ENCODE measurements around the gene DCTN3. TPM values are rescaled to one million over a fixed set of nuclear protein-coding genes. Genes with fewer than 3 reads are reported as not detected.
A peak's percentile ranks its signal among the peaks of the same experiment; 100 is the strongest.

The DCTN3 gene
- total RNA-seq (10 to 100 TPM; 60.8 to 82.9 (median 69.0) TPM), total RNA-seq (10.9 to 38.0 (median 26.1) reads per million in 29 experiments)
- 48.7 TPM for total RNA-seq (2013)

- H3K27me3 Mint-ChIP-seq = peaks cover 20 to 33% of the 10 kb centered on the region in 2 donors
These were observed at the start of gene DCTN3 for GRCh38 chr9:34620061-34620994. Gene DCTN3, minus strand, starts transcription at chr9:34620495. Its CDS starts 31 bp downstream, at chr9:34620464.

DNA sequence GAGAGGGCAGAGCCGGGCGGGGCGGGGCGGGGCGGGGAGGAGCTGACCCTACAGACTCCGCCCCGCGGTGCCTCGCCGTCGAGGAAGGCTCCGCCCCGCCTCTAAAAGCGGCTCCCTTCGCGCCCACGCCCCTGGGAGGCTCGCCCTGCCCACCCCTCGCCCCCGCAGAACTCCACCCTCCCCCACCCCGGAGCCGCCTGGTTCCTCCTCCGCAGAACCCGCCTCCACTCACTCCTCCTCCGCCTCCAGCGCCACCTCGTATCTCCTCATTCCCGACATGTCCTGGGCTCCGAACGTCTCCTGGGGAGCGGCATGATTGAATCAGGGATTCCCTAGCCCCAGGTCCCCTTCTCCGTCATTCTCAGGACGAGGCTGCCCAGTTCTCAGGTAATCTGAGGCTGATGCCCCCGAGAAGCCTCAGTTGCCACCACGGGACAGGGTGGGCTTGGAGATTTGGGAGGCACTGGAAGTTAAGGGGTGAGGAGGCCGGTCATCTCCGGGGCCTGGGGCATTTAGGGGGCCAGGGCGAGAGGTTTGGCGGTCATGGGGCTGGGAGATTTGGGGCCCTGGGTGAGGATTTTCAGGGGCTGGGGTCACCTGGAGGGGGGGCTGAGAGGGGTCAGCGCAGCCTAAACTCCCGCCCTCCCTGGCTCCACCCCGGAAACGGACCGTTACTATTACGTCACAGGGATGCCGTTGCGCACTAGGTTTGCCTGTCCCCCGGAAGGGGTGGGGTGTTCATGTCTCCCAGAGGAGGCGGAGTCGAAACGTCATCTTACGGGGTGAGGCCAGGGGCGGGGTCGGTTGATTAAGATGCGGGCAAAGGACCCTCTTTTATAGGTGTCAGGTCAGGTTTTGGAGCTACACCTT is 45.3 kb upstream of the DCTN3 start:
- Mint-ChIP-seq H3K9me3 (peaks cover 8 to 16% (median 10%) of the 10 kb centered on the region in 3 donors), H3K4me1 (peaks cover 47 to 60% (median 47%) of the 10 kb centered on the region in 3 donors), H3K4me3 (peak overlapping the region; percentile 82 to 90 (median 86)), H3K27ac (peak overlapping the region; percentile 87 to 88), H3K36me3 (peaks cover 34% of the 10 kb centered on the region), H3K27me3 (no peaks in the 10 kb centered on the region)
- H3K36me3 ChIP-seq (ENCODE audit: control insufficient read depth in 2 of 2, extremely low read depth in 1 of 2, insufficient read depth in 1 of 2, low read length in 1 of 2) = peaks cover 6 to 11% of the 10 kb centered on the region in 2 donors
- peaks cover 19 to 52% of the 10 kb centered on the region in 2 experiments for H3K4me1 ChIP-seq (ENCODE audit: control insufficient read depth in 1 of 2, extremely low read depth in 1 of 2, insufficient read depth in 2 of 2, low read length in 2 of 2)
- DNase-seq (peak; percentile 66 to 95 (median 87)), ATAC-seq (replicated peaks in 1 of 4) (peak; percentile 80 to 88 (median 84))
- no peaks in the 10 kb centered on the region for H3K27me3 ChIP-seq (replicated peaks in 1 of 2; ENCODE audit: control insufficient read depth in 2 of 2, extremely low read depth in 1 of 2, insufficient read depth in 2 of 2, low read length in 1 of 2)
- H3K9me3 ChIP-seq = no peaks in the 10 kb centered on the region
- POLR2A ChIA-PET = interaction anchor here (0.5 to 1.3 kb wide), 4 partner anchors 19 to 432 kb away, joined by 3 to 5 read pairs (median 4); partner anchors contain the start of genes GALT (in 1 of the 2) and SIGMAR1 (in 1 of the 2)
- peak overlapping the region; percentile 71 to 80 for H3K4me3 ChIP-seq (ENCODE audit: control insufficient read depth in 1 of 2, extremely low read depth in 1 of 2, low read length in 1 of 2)
- CTCF ChIA-PET = interaction anchor here (0.7 to 4.4 kb wide), 10 partner anchors 19 to 289 kb away, joined by 3 to 39 read pairs (median 5); partner anchors contain the start of genes DCTN3 (in 1 of the 2), GALT (in 1 of the 2), MYORG (in 1 of the 2) and RPP25L (in 1 of the 2)
- peak overlapping the region; percentile 97 for H3K27ac ChIP-seq (ENCODE audit: low read length)
- 5% methylated on average over 39 of the region's 55 CpGs for WGBS (ENCODE audit: insufficient coverage)

More at GRCh38 chr9:34620061-34620994, at the start of gene DCTN3:
- Mint-ChIP-seq H3K9me3 (no peaks in the 10 kb centered on the region), H3K36me3 (peaks cover 28% of the 10 kb centered on the region), H3K4me3 (peak within 1 kb of the TSS; percentile 93 to 97 (median 95)), H3K27ac (peak within 1 kb of the TSS; percentile 38 to 86), H3K4me1 (peaks cover 31 to 32% (median 32%) of the 10 kb centered on the region in 3 donors)
- Histone ChIP-seq H3K4me1 (ENCODE audit: control insufficient read depth in 1 of 2, extremely low read depth in 1 of 2, insufficient read depth in 2 of 2, low read length in 2 of 2) (peaks cover 6 to 33% of the 10 kb centered on the region in 2 experiments), H3K27me3 (replicated peaks in 1 of 2; ENCODE audit: control insufficient read depth in 2 of 2, extremely low read depth in 1 of 2, insufficient read depth in 2 of 2, low read length in 1 of 2) (peaks cover 2 to 42% of the 10 kb centered on the region in 2 experiments), H3K9me3 (no peaks in the 10 kb centered on the region), H3K27ac (ENCODE audit: low read length) (peak within 1 kb of the TSS; percentile 38), H3K36me3 (ENCODE audit: control insufficient read depth in 2 of 2, extremely low read depth in 1 of 2, insufficient read depth in 1 of 2, low read length in 1 of 2) (peaks cover 10 to 27% of the 10 kb centered on the region in 2 donors), H3K4me3 (ENCODE audit: control insufficient read depth in 1 of 2, extremely low read depth in 1 of 2, low read length in 1 of 2) (peak within 1 kb of the TSS; percentile 77 to 88)
- WGBS (ENCODE audit: insufficient coverage) = 4% methylated on average over 41 of the region's 43 CpGs
- ATAC-seq (replicated peaks in 1 of 4) (peak; percentile 98 to 99 (median 99)), DNase-seq (peak; percentile 71 to 96 (median 91))
- POLR2A ChIA-PET = interaction anchor here in 1 of 2 donors (0.6 to 1.7 kb wide), 3 partner anchors 14 to 432 kb away, joined by 6 to 10 read pairs (median 9); partner anchors contain the start of gene SIGMAR1
- CTCF ChIA-PET = interaction anchor here (0.5 to 2.5 kb wide), 14 partner anchors 8 to 956 kb away, joined by 3 to 31 read pairs (median 4); partner anchors contain the start of genes CCL27 (in 1 of the 2), GALT (in 1 of the 2), MYORG (in 1 of the 2) and RPP25L (in 1 of the 2)

GRCh38 chr9:34665067-34665380 is 44.7 kb upstream of the DCTN3 start:
- H3K27ac Mint-ChIP-seq = peak overlapping the region; percentile 94 to 97
- Histone ChIP-seq H3K9me3 (no peaks in the 10 kb centered on the region), H3K36me3 (ENCODE audit: control insufficient read depth in 2 of 2, extremely low read depth in 1 of 2, insufficient read depth in 1 of 2, low read length in 1 of 2) (peaks cover 12 to 14% of the 10 kb centered on the region in 2 donors), H3K27ac (ENCODE audit: low read length) (peak overlapping the region; percentile 87), H3K27me3 (replicated peaks in 1 of 2; ENCODE audit: control insufficient read depth in 2 of 2, extremely low read depth in 1 of 2, insufficient read depth in 2 of 2, low read length in 1 of 2) (no peaks in the 10 kb centered on the region), H3K4me1 (ENCODE audit: control insufficient read depth in 1 of 2, extremely low read depth in 1 of 2, insufficient read depth in 2 of 2, low read length in 2 of 2) (peaks cover 19 to 52% of the 10 kb centered on the region in 2 experiments), H3K4me3 (ENCODE audit: control insufficient read depth in 1 of 2, extremely low read depth in 1 of 2, low read length in 1 of 2) (peak overlapping the region; percentile 55 to 80)
- ChIA-PET CTCF (interaction anchor here (0.7 to 4.4 kb wide), 9 partner anchors 18 to 288 kb away, joined by 3 to 39 read pairs (median 5); partner anchors contain the start of genes DCTN3 (in 1 of the 2), GALT (in 1 of the 2), MYORG (in 1 of the 2) and RPP25L (in 1 of the 2)), POLR2A (interaction anchor here in 1 of 2 donors (1.0 to 1.3 kb wide), 2 partner anchors 18 to 27 kb away, joined by 3 to 5 read pairs; partner anchors contain the start of genes GALT and SIGMAR1)
- H3K36me3 Mint-ChIP-seq = peaks cover 37% of the 10 kb centered on the region
- H3K27me3 Mint-ChIP-seq = no peaks in the 10 kb centered on the region
- H3K9me3 Mint-ChIP-seq = peaks cover 4 to 12% (median 10%) of the 10 kb centered on the region in 3 donors
- ATAC-seq (replicated peaks in 1 of 4) (peak; percentile 21 to 40 (median 28)), DNase-seq (peak in 1 of 35 experiments; percentile 18)
- H3K4me1 Mint-ChIP-seq = peaks cover 47 to 63% (median 47%) of the 10 kb centered on the region in 3 donors
- H3K4me3 Mint-ChIP-seq = peak overlapping the region; percentile 82 to 90 (median 86)
- 3% methylated on average over 24 of the region's 26 CpGs for WGBS (ENCODE audit: insufficient coverage)

- CTCF ChIA-PET = interaction anchor here (1.0 to 4.4 kb wide), 8 partner anchors 17 to 44 kb away, joined by 3 to 39 read pairs (median 5); partner anchors contain the start of genes DCTN3 (in 1 of the 2), GALT (in 1 of the 2) and SIGMAR1 (in 1 of the 2)
- no peaks in the 10 kb centered on the region for H3K9me3 ChIP-seq
- peak overlapping the region; percentile 87 for H3K27ac ChIP-seq (ENCODE audit: low read length)
- H3K4me1 ChIP-seq (ENCODE audit: control insufficient read depth in 1 of 2, extremely low read depth in 1 of 2, insufficient read depth in 2 of 2, low read length in 2 of 2) = peaks cover 19 to 52% of the 10 kb centered on the region in 2 experiments
- no peaks in the 10 kb centered on the region for H3K27me3 ChIP-seq (replicated peaks in 1 of 2; ENCODE audit: control insufficient read depth in 2 of 2, extremely low read depth in 1 of 2, insufficient read depth in 2 of 2, low read length in 1 of 2)
- peak overlapping the region; percentile 55 to 80 for H3K4me3 ChIP-seq (ENCODE audit: control insufficient read depth in 1 of 2, extremely low read depth in 1 of 2, low read length in 1 of 2)
- H3K27ac Mint-ChIP-seq = peak overlapping the region; percentile 94 to 97
- peaks cover 47 to 63% (median 47%) of the 10 kb centered on the region in 3 donors for H3K4me1 Mint-ChIP-seq
- peaks cover 15 to 16% of the 10 kb centered on the region in 2 donors for H3K36me3 ChIP-seq (ENCODE audit: control insufficient read depth in 2 of 2, extremely low read depth in 1 of 2, insufficient read depth in 1 of 2, low read length in 1 of 2)
- peak overlapping the region; percentile 82 to 90 (median 86) for H3K4me3 Mint-ChIP-seq
- peaks cover 33% of the 10 kb centered on the region for H3K36me3 Mint-ChIP-seq
- DNase-seq (peak; percentile 22 to 84 (median 67)), ATAC-seq (replicated peaks in 1 of 4) (peak; percentile 18 to 37 (median 36))
- peaks cover 4 to 7% (median 6%) of the 10 kb centered on the region in 3 donors for H3K9me3 Mint-ChIP-seq
- no peaks in the 10 kb centered on the region for H3K27me3 Mint-ChIP-seq
- POLR2A ChIA-PET = interaction anchor here in 1 of 2 donors (0.6 to 1.3 kb wide), 3 partner anchors 18 to 389 kb away, joined by 3 to 5 read pairs (median 4); partner anchors contain the start of genes GALT and SIGMAR1
- WGBS (ENCODE audit: insufficient coverage) = 18% methylated on average over 14 of the region's 18 CpGs
These were observed 44.2 kb upstream of the DCTN3 start for GRCh38 chr9:34664281-34665066.

DNA sequence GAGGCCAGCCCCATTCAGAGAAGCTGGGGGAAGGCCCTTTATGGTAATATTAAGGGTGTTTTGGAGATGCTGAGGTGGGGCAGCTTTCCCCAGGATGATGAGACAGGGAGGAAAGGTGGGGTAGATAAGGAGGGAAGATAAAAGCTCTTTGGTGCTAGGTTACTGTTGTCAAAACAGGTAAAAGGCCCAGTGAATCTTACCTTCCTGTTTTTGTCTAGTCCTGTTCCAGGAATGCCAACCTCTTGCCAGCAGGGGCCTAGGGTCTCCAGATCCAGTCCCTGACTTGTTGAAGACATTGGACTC is 43.0 kb upstream of the DCTN3 start:
- H3K4me1 Mint-ChIP-seq = peaks cover 47 to 63% (median 47%) of the 10 kb centered on the region in 3 donors

More for the DNA sequence above, 43.0 kb upstream of the DCTN3 start:
- peak in 6 of 35 experiments; percentile 6 to 61 (median 28) for DNase-seq
- no peaks in the 10 kb centered on the region for H3K27me3 Mint-ChIP-seq
- no peaks in the 10 kb centered on the region for H3K27me3 ChIP-seq (replicated peaks in 1 of 2; ENCODE audit: control insufficient read depth in 2 of 2, extremely low read depth in 1 of 2, insufficient read depth in 2 of 2, low read length in 1 of 2)
- ChIA-PET POLR2A (interaction anchor here in 1 of 2 donors (1.0 kb wide), 1 partner anchor 26 kb away, joined by 3 read pairs; the partner anchor contains the start of gene SIGMAR1), CTCF (interaction anchor here (1.0 to 4.4 kb wide), 6 partner anchors 16 to 43 kb away, joined by 3 to 39 read pairs (median 4); partner anchors contain the start of genes DCTN3 (in 1 of the 2), GALT (in 1 of the 2) and SIGMAR1 (in 1 of the 2))
- H3K4me3 ChIP-seq (ENCODE audit: control insufficient read depth in 1 of 2, extremely low read depth in 1 of 2, low read length in 1 of 2) = no peak overlapping the region
- H3K27ac ChIP-seq (ENCODE audit: low read length) = peak overlapping the region; percentile 87
- no peaks in the 10 kb centered on the region for H3K9me3 Mint-ChIP-seq
- peak overlapping the region; percentile 18 to 86 (median 28) for H3K4me3 Mint-ChIP-seq
- H3K4me1 ChIP-seq (ENCODE audit: control insufficient read depth in 1 of 2, extremely low read depth in 1 of 2, insufficient read depth in 2 of 2, low read length in 2 of 2) = peaks cover 19 to 52% of the 10 kb centered on the region in 2 experiments
- H3K9me3 ChIP-seq = no peaks in the 10 kb centered on the region
- ATAC-seq (replicated peaks in 1 of 4) = peak in 3 of 4 experiments; percentile 3 to 21 (median 8)
- H3K36me3 ChIP-seq (ENCODE audit: control insufficient read depth in 2 of 2, extremely low read depth in 1 of 2, insufficient read depth in 1 of 2, low read length in 1 of 2) = peaks cover 15 to 19% of the 10 kb centered on the region in 2 donors
- H3K27ac Mint-ChIP-seq = peak overlapping the region; percentile 94 to 97
- peaks cover 21% of the 10 kb centered on the region for H3K36me3 Mint-ChIP-seq
